B cell (primary cell): ENCODE data around the gene COMMD1. TPM values are rescaled to one million over a fixed set of nuclear protein-coding genes. Genes with fewer than 3 reads are reported as not detected.

Source experiments
- ATAC-seq: fragments of 200-7000 bp; cut with Tn5 transposase; one replicate; pipeline ENCODE4 v1.10.0; 2021; ENCODE audit warnings: low read depth, mild to moderate bottlenecking, moderate number of reproducible peaks, moderate library complexity
- CTCF ChIA-PET: fragments of 350-600 bp; sonication (Branson Sonifier 250); formaldehyde crosslinking; loops from one replicate; lab custom pipeline; 2021; ENCODE audit warnings: antibody characterized with exemption, inconsistent platforms; lab: Charles Lee
- POLR2A ChIA-PET: fragments of 350-600 bp; sonication (Branson Sonifier 250); formaldehyde crosslinking; loops from one replicate; lab custom pipeline; 2021; ENCODE audit warnings: antibody characterized with exemption; lab: Charles Lee
- DNase-seq: peaks from one replicate; pipeline ENCODE4 v3.0.0; 2013
- H2AFZ ChIP-seq: 2 replicates; pipeline ENCODE4 v1.6.1; 2012; ENCODE audit warnings: mild to moderate bottlenecking, low read depth, low read length; ENCODE audit not compliant: insufficient read depth, poor library complexity, severe bottlenecking
- H3K27ac ChIP-seq, 2 donors: 1 replicate in 1 of 2; 2 replicates in 1 of 2; pipeline ENCODE4 v1.5.1; 2012 to 2013; ENCODE audit warnings: low read length in 2 of 2, mild to moderate bottlenecking in 2 of 2, moderate library complexity in 1 of 2
- H3K27me3 ChIP-seq, 4 experiments: fragments of 200-600 bp in 1 of 4; sonication (generic) in 1 of 4; replicated peaks in 1 of 4; 1 replicate in 2 of 4; 2 replicates in 2 of 4; pipeline versions ENCODE4 v1.6.1 to v1.7.0; 2013 to 2016; ENCODE audit warnings: low read length in 3 of 4, mild to moderate bottlenecking in 2 of 4, mixed read lengths in 1 of 4, moderate library complexity in 1 of 4; ENCODE audit not compliant: insufficient read depth in 4 of 4, control insufficient read depth in 3 of 4; ENCODE audit errors: control extremely low read depth in 1 of 4
- H3K36me3 ChIP-seq, 2 experiments: replicated peaks in 1 of 2; 1 replicate in 1 of 2; 2 replicates in 1 of 2; pipeline versions ENCODE4 v1.6.1 to v1.7.1; 2013; ENCODE audit warnings: low read length in 1 of 2; ENCODE audit not compliant: insufficient read depth in 2 of 2, control insufficient read depth in 1 of 2; ENCODE audit errors: control extremely low read depth in 1 of 2, extremely low read depth in 1 of 2
- H3K4me1 ChIP-seq, 2 donors: fragments of 200-600 bp in 1 of 2; sonication (generic) in 1 of 2; 1 replicate in 1 of 2; 2 replicates in 1 of 2; pipeline versions ENCODE4 v1.5.1 to v1.6.1; 2013 to 2017; ENCODE audit warnings: low read length in 2 of 2; ENCODE audit not compliant: control insufficient read depth in 2 of 2, insufficient read depth in 2 of 2
- H3K4me2 ChIP-seq: replicated peaks from 2 replicates; pipeline ENCODE3; 2012; ENCODE audit warnings: mild to moderate bottlenecking, low read depth, low read length; ENCODE audit not compliant: poor library complexity, severe bottlenecking
- H3K4me3 ChIP-seq, 5 experiments: fragments of 200-600 bp in 1 of 5; sonication (generic) in 1 of 5; 1 replicate in 3 of 5; 2 replicates in 2 of 5; pipeline versions ENCODE4 v1.5.1 to v1.7.0; 2011 to 2016; ENCODE audit warnings: low read length in 4 of 5, mild to moderate bottlenecking in 4 of 5, low read depth in 2 of 5, control low read depth in 1 of 5, moderate library complexity in 1 of 5; ENCODE audit not compliant: insufficient read depth in 1 of 5; ENCODE audit errors: control extremely low read depth in 1 of 5, extremely low read depth in 1 of 5
- H3K79me2 ChIP-seq: fragments of 200-600 bp; sonication (generic); one replicate; pipeline ENCODE4 v1.6.0; 2016; ENCODE audit warnings: low read length; ENCODE audit not compliant: control insufficient read depth, insufficient read depth
- H3K9ac ChIP-seq: fragments of 200-600 bp; sonication (generic); 2 replicates; pipeline ENCODE4 v1.6.1; 2017; ENCODE audit warnings: mild to moderate bottlenecking, low read length, moderate library complexity
- H3K9me3 ChIP-seq, 3 donors: one replicate each; pipeline versions ENCODE4 v1.6.1 to v1.7.1; 2013; ENCODE audit warnings: low read length in 2 of 3; ENCODE audit not compliant: control insufficient read depth in 2 of 3, insufficient read depth in 1 of 3; ENCODE audit errors: control extremely low read depth in 1 of 3
- H4K20me1 ChIP-seq: 2 replicates; pipeline ENCODE4 v1.6.0; 2012; ENCODE audit warnings: mild to moderate bottlenecking, low read length; ENCODE audit not compliant: insufficient read depth, control insufficient read depth, poor library complexity, severe bottlenecking
- H3K27ac Mint-ChIP-seq: one replicate; pipeline ENCODE4 v1.8.0; 2021; ENCODE audit warnings: mixed read lengths
- H3K27me3 Mint-ChIP-seq: one replicate; pipeline ENCODE4 v1.8.0; 2021; ENCODE audit warnings: mixed read lengths
- H3K4me1 Mint-ChIP-seq: one replicate; pipeline ENCODE4 v1.8.0; 2021; ENCODE audit warnings: mixed read lengths
- H3K4me3 Mint-ChIP-seq: one replicate; pipeline ENCODE4 v1.8.0; 2021; ENCODE audit warnings: mixed read lengths
- H3K9me3 Mint-ChIP-seq: one replicate; pipeline ENCODE4 v1.8.0; 2022; ENCODE audit warnings: mixed read lengths; ENCODE audit not compliant: insufficient read depth
- CTCF ChIP-seq: fragments of 200-600 bp; IDR thresholded peaks from one replicate; pipeline ENCODE4 v1.8.0; 2022; ENCODE audit warnings: antibody characterized with exemption, mild to moderate bottlenecking
- EZH2 ChIP-seq: IDR thresholded peaks from 2 replicates; pipeline ENCODE4 v1.6.1; 2012; ENCODE audit warnings: borderline replicate concordance, low read depth, mild to moderate bottlenecking, moderate library complexity, low read length; ENCODE audit not compliant: insufficient read depth, poor library complexity, severe bottlenecking
- WGBS: methylation state at CpG from one replicate; pipeline ENCODE4 v1.1.5; 2013; ENCODE audit warnings: missing lambda C conversion rate; ENCODE audit not compliant: insufficient coverage; 5-methylcytosine and 5-hydroxymethylcytosine counted together
- intact Hi-C: fragments of 100-400 bp; cut with micrococcal nuclease; formaldehyde crosslinking; loops from one replicate; pipeline ENCODE4 v1.10.0; 2022
- polyA plus RNA-seq: library from polyadenylated mRNA; depleted of rRNA; stranded (reverse); fragments of >200 nt; gene quantifications from 2 replicates; pipeline ENCODE4 v1.2.3, GENCODE V29; 2012
- total RNA-seq, 2 donors: library from RNA; stranded (reverse); fragments of 120-200 nt in 1 of 2; gene quantifications; 1 replicate in 1 of 2; 2 replicates in 1 of 2; pipeline versions ENCODE4 v1.2.3 to v1.2.4, GENCODE V29; 2013 to 2022

Gene COMMD1
- total and polyA plus RNA-seq, 2 donors (not counting 1 experiment from before 2014, with no cell fraction given), result 20.6 to 25.1 TPM

GRCh38 chr2:61882850-61883249 is 22.6 kb upstream of the COMMD1 start:
- Mint-ChIP-seq H3K27ac (no peak overlapping the region), H3K4me3 (no peak overlapping the region), H3K9me3 (no peaks in the 10 kb centered on the region), H3K27me3 (no peaks in the 10 kb centered on the region), H3K4me1 (peaks cover 24% of the 10 kb centered on the region)
- CTCF ChIA-PET, result interaction anchor here (0.7 kb wide), 1 partner anchor 320 kb away, joined by 4 read pairs; no protein-coding TSS in a partner anchor
- Histone ChIP-seq H3K4me1 (peaks cover 11 to 18% of the 10 kb centered on the region in 2 donors), H3K27me3 (no peaks in the 10 kb centered on the region), H3K9me3 (no peaks in the 10 kb centered on the region), H4K20me1 (peaks cover 19% of the 10 kb centered on the region), H3K79me2 (peaks cover 25% of the 10 kb centered on the region), H3K4me2 (no peak overlapping the region), H3K4me3 (no peak overlapping the region), H2AFZ (no peak overlapping the region), H3K9ac (no peak overlapping the region), H3K27ac (no peak overlapping the region), H3K36me3 (peaks cover 13 to 62% of the 10 kb centered on the region in 2 experiments)
- DNase-seq (no peak), ATAC-seq (no peak)
- intact Hi-C loops, result loop anchor here (10.0 kb wide), 3 partner anchors 348 to 1128 kb away; partner anchors contain the start of genes PAPOLG and XPO1
- no peak for TF ChIP-seq CTCF
- no peak for TF ChIP-seq EZH2
- POLR2A ChIA-PET, result interaction anchor here (0.6 kb wide), 1 partner anchor 548 kb away, joined by 5 read pairs; no protein-coding TSS in a partner anchor
- WGBS, result 100% methylated on average over 1 of the region's 5 CpGs

- Histone ChIP-seq H3K4me3 (no peak overlapping the region), H3K27me3 (no peaks in the 10 kb centered on the region), H3K4me1 (peaks cover 11 to 25% of the 10 kb centered on the region in 2 donors), H3K27ac (no peak overlapping the region), H3K79me2 (peaks cover 31% of the 10 kb centered on the region), H3K36me3 (peaks cover 4 to 33% of the 10 kb centered on the region in 2 experiments), H3K9me3 (no peaks in the 10 kb centered on the region), H3K4me2 (no peak overlapping the region), H4K20me1 (peaks cover 19% of the 10 kb centered on the region), H2AFZ (no peak overlapping the region), H3K9ac (no peak overlapping the region)
- no peaks in the 10 kb centered on the region for H3K27me3 Mint-ChIP-seq
- DNase-seq (no peak), ATAC-seq (no peak)
- peak overlapping the region; percentile 8 for H3K4me3 Mint-ChIP-seq
- CTCF ChIA-PET, result interaction anchor here (0.8 kb wide), 1 partner anchor 15 kb away, joined by 4 read pairs; no protein-coding TSS in a partner anchor
- intact Hi-C loops, result loop anchor here (10.0 kb wide), 3 partner anchors 351 to 1131 kb away; partner anchors contain the start of genes PAPOLG and XPO1
- 91% methylated on average over 15 of the region's 18 CpGs for WGBS
- TF ChIP-seq CTCF, result no peak
- no peak for TF ChIP-seq EZH2
- peaks cover 32% of the 10 kb centered on the region for H3K4me1 Mint-ChIP-seq
- H3K9me3 Mint-ChIP-seq, result no peaks in the 10 kb centered on the region
- peak overlapping the region; percentile 26 for H3K27ac Mint-ChIP-seq
- POLR2A ChIA-PET, result no interaction called here
Observed at GRCh38 chr2:61885896-61886603, 19.4 kb upstream of the COMMD1 start.
